Measurements from ENCODE around the gene MAD1L1.
A peak's percentile ranks its signal among the peaks of the same experiment; 100 is the strongest.

MAD1L1 gene

DNA sequence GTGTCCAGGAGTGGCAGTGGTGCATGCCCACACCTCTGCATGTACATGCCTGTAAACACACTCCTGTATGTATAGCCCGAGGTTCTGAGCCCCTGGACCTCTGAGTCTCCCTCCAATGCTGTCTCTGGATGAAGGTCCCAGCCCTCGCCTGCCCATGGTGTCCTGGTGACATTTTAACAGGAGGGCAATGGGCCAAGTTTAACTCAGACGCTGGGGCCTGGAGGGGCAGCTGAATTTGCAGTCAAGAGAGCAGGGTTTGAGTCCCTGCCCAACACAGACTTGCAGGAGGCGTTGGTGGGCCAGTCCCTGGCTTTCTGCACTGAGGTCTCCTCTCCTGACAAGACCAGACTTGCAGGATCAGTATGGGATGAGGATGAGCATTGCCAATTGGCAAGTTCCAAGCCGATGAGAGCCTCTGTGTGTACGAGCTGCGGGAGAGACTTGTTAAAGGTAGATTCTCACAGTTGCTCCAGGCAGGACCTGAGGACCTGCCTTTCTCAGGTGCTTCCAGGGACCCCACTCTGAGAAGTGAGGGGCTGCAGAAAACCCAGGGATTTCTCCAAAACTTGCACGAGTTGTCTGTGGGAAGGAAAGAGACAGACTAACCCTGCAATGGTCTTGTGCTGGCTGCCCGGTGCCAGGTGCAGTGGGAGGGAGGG, 420.8 kb downstream of the MAD1L1 start:
- H3K4me3 ChIP-seq (replicated peaks; ENCODE audit: low read depth, low read length): no peak overlapping the region
- DNase-seq (ENCODE audit: extremely low read depth, low read depth): no peak
- TF ChIP-seq CTCF (IDR thresholded peaks at IDR 0.05; ENCODE audit: low read depth, low read length, missing control alignments): no peak

- H3K4me3 ChIP-seq (replicated peaks; ENCODE audit: low read depth, low read length): no peak overlapping the region
- no peak for TF ChIP-seq CTCF (IDR thresholded peaks at IDR 0.05; ENCODE audit: low read depth, low read length, missing control alignments)
- peak; percentile 17 for DNase-seq (ENCODE audit: extremely low read depth, low read depth)
Measured at GRCh38 chr7:1810961-1811849, 421.5 kb downstream of the MAD1L1 start.

GRCh38 chr7:1810521-1810920, 422.2 kb downstream of the MAD1L1 start:
- no peak overlapping the region for H3K4me3 ChIP-seq (replicated peaks; ENCODE audit: low read depth, low read length)
- DNase-seq (ENCODE audit: extremely low read depth, low read depth): no peak
- no peak for TF ChIP-seq CTCF (IDR thresholded peaks at IDR 0.05; ENCODE audit: low read depth, low read length, missing control alignments)

- TF ChIP-seq CTCF (IDR thresholded peaks at IDR 0.05; ENCODE audit: low read depth, low read length, missing control alignments): no peak
- no peak overlapping the region for H3K4me3 ChIP-seq (replicated peaks; ENCODE audit: low read depth, low read length)
Measured at GRCh38 chr7:1809601-1810258, 423.0 kb downstream of the MAD1L1 start.

GRCh38 chr7:1809070-1809469, 423.7 kb downstream of the MAD1L1 start:
- no peak overlapping the region for H3K4me3 ChIP-seq (replicated peaks; ENCODE audit: low read depth, low read length)
- DNase-seq (ENCODE audit: extremely low read depth, low read depth): no peak
- TF ChIP-seq CTCF (IDR thresholded peaks at IDR 0.05; ENCODE audit: low read depth, low read length, missing control alignments): no peak

More at GRCh38 chr7:1809601-1810258, 423.0 kb downstream of the MAD1L1 start:
- DNase-seq (ENCODE audit: extremely low read depth, low read depth): no peak

DNA sequence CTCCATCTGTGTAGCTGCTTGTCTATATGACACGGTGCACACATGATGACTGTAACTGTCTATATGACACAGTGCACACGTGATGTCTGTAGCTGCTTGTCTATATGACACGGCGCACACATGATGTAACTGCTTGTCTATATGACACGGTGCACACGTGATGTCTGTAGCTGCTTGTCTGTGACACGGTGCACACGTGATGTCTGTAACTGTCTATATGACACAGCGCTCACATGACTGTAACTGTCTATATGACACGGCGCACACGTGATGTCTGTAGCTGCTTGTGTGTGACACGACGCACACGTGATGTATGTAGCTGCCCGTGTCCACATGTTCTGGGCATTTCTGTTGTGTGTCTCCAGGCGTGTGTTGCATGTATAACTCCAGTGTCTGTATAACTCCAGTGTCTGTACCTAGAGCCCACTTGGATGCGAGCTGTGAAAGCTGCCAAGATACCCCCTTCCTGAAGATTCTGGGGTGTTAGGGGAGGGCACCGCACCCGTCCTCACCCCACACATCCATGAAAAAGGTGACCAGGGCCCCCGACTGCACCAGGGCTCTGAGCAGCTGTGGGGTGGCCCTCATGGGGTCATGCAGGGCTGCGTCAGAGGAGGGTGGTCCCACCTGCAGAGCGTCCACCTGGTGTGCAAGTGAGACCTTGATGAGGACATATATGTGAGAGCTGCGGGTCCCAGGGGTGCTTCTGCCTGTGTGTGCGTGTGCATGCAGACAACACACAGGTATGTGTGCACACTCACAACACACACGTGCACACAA, 424.7 kb downstream of the MAD1L1 start:
- TF ChIP-seq CTCF (IDR thresholded peaks at IDR 0.05; ENCODE audit: low read depth, low read length, missing control alignments): no peak
- no peak overlapping the region for H3K4me3 ChIP-seq (replicated peaks; ENCODE audit: low read depth, low read length)
- no peak for DNase-seq (ENCODE audit: extremely low read depth, low read depth)

Data from HFF-Myc (cell line).